GM10248 (cell line): ENCODE results near the gene MAOA.

ENCODE experiments used
- CTCF ChIA-PET: fragments of 300-600 bp; sonication (Branson Sonifier 250); formaldehyde crosslinking; extraction: SDS; loops from one replicate; lab custom pipeline; 2021; ENCODE audit warnings: antibody characterized with exemption; lab: Yijun Ruan, JAX
- POLR2A ChIA-PET: fragments of 350-650 bp; sonication (Branson Sonifier 250); formaldehyde crosslinking; extraction: SDS; loops from one replicate; lab custom pipeline; 2020; ENCODE audit warnings: antibody characterized with exemption; lab: Yijun Ruan, JAX
- DNase-seq: peaks from one replicate; pipeline ENCODE4 v3.0.0; 2012; ENCODE audit errors: extremely low spot score
- CTCF ChIP-seq: IDR thresholded peaks from 2 replicates; pipeline ENCODE4 v1.5.1; 2012; ENCODE audit warnings: mild to moderate bottlenecking, low read depth; ENCODE audit errors: extremely low read depth, missing control alignments, control extremely low read depth

Gene MAOA

DNA sequence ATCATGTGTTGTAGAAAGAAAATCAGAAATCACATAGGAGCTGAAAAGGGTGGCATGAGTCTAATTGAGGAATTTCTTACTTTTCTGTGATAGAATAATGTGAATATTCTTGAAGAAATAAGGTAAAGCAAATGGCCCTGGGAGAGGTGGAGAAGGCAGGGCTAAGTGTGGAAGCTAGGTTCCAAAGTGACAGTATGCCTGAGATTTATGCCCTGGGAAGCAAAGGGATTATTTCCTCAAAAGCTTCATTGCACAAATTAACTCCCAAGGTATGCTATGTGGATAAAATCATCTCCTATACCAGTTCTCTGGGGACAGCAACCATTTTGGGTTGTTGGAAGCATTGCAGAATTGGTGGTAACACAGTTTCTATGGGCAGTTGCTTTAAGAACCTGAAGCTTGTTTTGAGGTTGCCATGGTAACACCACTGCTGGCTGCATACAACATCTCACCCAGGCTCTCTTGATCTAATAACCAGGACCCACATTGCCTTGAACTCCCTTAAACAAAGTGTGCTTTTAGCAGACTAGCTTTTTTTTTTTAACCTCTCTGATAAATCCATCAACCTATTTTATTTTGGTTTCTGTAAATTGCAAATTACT lies 21.0 kb downstream of the MAOA start:
- ChIA-PET POLR2A (no interaction called here), CTCF (no interaction called here)
- no peak for DNase-seq
- no peak for TF ChIP-seq CTCF

DNA sequence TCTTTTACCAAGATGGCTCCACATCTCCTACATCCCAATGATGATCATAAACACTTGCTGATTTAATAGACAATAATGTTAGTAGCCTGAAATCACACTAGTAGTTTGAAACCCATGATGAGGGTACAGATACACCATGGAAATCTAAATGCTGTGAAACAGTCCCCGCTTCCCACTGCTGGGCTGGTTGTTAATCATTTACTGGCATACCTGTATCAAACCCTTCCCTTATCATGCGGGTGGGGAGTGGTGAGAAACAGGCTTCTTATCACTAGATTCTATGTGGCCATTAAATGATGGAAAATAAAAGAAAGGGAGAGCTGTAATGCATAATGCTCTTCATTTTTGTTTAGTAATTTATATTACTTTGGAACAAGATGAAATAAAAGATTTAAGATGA lies 21.9 kb downstream of the MAOA start:
- ChIA-PET CTCF (no interaction called here), POLR2A (no interaction called here)
- TF ChIP-seq CTCF = no peak
- no peak for DNase-seq

DNA sequence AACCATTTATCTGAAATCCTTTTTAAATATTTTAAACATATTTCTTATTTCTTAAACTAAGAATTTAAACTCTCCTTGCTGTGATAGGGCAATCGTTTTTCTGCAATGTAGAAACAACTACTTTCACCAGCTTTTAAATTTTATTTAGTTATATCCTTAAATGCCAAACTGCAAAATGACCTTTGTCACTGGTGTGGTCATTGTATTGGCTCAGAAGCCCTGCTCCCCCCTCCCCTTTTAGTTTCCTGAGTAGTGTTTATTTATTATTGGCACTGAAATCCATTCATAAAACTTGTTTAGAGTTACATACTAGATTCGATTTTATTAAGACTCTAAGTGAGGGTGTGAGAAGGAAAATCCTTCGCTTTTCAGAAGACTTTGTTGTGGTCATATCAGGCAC lies 23.0 kb downstream of the MAOA start:
- ChIA-PET CTCF (no interaction called here), POLR2A (no interaction called here)
- DNase-seq = no peak
- TF ChIP-seq CTCF = no peak

GRCh38 chrX:43679778-43680177 lies 23.7 kb downstream of the MAOA start:
- ChIA-PET POLR2A (no interaction called here), CTCF (no interaction called here)
- TF ChIP-seq CTCF = no peak
- no peak for DNase-seq

DNA sequence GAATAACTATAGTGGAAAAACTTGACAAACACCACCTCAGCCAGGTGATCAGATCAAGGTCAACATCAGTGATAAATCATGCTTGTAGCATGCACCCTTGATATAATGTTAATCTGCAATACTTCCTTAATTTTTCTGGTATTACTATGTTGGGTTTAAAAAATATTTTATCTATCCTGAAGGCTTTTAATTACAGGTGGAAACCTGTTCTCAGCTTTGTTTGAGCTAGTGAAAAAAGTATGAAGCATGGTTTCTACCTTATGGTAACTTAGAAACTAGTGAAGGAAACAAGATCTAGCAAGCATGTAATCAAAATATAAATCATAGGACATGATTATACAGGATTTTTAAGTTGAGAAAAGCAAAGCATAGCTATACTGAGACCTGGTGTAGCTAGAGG lies 26.6 kb downstream of the MAOA start:
- ChIA-PET POLR2A (no interaction called here), CTCF (no interaction called here)
- TF ChIP-seq CTCF = no peak

DNA sequence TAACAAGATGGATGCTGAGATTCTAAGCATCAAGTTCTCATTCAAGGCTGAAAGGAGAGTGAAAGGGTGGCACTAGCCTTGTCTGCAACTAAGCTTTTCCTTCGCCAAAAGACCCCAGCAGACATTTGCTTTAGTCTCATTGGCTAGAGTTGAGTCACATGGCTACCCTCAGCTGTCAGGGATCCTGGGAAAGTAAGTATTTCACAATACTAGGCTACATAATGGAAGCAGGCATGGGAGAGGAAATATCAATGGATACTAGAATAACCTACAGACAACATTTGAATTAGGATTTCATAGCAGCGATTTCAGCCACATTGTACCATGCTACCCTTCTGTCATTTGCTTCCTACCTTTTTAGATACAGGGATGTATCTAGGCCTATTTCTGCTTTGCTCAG lies 29.1 kb downstream of the MAOA start:
- DNase-seq = no peak
- ChIA-PET POLR2A (no interaction called here), CTCF (no interaction called here)
- no peak for TF ChIP-seq CTCF

More for the DNA sequence above, 26.6 kb downstream of the MAOA start:
- DNase-seq = no peak
